Keratinocyte (primary cell): Measurements from ENCODE around the gene NRXN2.

Experiments used
- CTCF ChIP-seq, 3 experiments: IDR thresholded peaks in 1 of 3; conservative IDR thresholded peaks in 1 of 3; optimal IDR thresholded peaks in 1 of 3; 2 replicates in 2 of 3; 3 replicates in 1 of 3; pipeline versions ENCODE3 to v1.5.1; 2011; ENCODE audit warnings: low read length in 3 of 3, mild to moderate bottlenecking in 3 of 3, moderate library complexity in 2 of 3, control low read depth in 1 of 3, inconsistent platforms in 1 of 3; ENCODE audit not compliant: insufficient read depth in 2 of 3; ENCODE audit errors: extremely low read depth in 1 of 3
- EZH2 ChIP-seq: IDR thresholded peaks from one replicate; pipeline ENCODE4 v1.6.1; 2012; ENCODE audit warnings: inconsistent platforms, mild to moderate bottlenecking, low read length, moderate library complexity

GRCh38 chr11:64660205-64660604 lies 62.8 kb downstream of the NRXN2 start:
- TF ChIP-seq CTCF (optimal IDR thresholded peaks at IDR 0.05 in 1 of 3, IDR thresholded peaks at IDR 0.05 in 1 of 3, conservative IDR thresholded peaks at IDR 0.05 in 1 of 3; ENCODE audit: extremely low read depth in 1 of 3, insufficient read depth in 2 of 3, low read length in 3 of 3) = no peak
- TF ChIP-seq EZH2 = no peak
